Stomach (tissue), 9 donors: ENCODE measurements around the gene AMT. TPM values are rescaled to one million over a fixed set of nuclear protein-coding genes. Genes with fewer than 3 reads are reported as not detected.

Experiments
- DNase-seq, 2 donors: peaks; one replicate each; pipeline versions ENCODE4 v3.0.0 to v3.0.0-alpha.2; 2013 to 2019
- H3K27ac ChIP-seq, 5 donors: fragments of 200-600 bp in 4 of 5; sonication (generic) in 4 of 5; one replicate each; pipeline ENCODE4 v1.5.1; 2013 to 2019; ENCODE audit warnings: mild to moderate bottlenecking in 1 of 5, moderate library complexity in 1 of 5
- H3K27me3 ChIP-seq, 3 donors: fragments of 200-600 bp; sonication (generic); one replicate each; pipeline ENCODE4 v1.5.1; 2017 to 2019; ENCODE audit warnings: mixed run types in 1 of 3
- H3K36me3 ChIP-seq, 4 donors: fragments of 200-600 bp; sonication (generic); 1 replicate in 3 of 4; 2 replicates in 1 of 4; pipeline ENCODE4 v1.5.1; 2016 to 2019
- H3K4me1 ChIP-seq, 4 donors: fragments of 200-600 bp; sonication (generic); one replicate each; pipeline ENCODE4 v1.5.1; 2016 to 2019
- H3K4me3 ChIP-seq, 4 donors: fragments of 200-600 bp; sonication (generic) in 3 of 4; one replicate each; pipeline ENCODE4 v1.5.1; 2016 to 2019; ENCODE audit warnings: mild to moderate bottlenecking in 1 of 4
- H3K9me3 ChIP-seq, 4 donors: fragments of 200-600 bp; sonication (generic); one replicate each; pipeline ENCODE4 v1.5.1; 2016 to 2019
- CTCF ChIP-seq, 7 experiments: fragments of 450-650 bp in 4 of 7; fragments of 200-600 bp in 3 of 7; sonication (generic) in 3 of 7; IDR thresholded peaks; one replicate each; pipeline ENCODE4 v1.5.1; 2016 to 2019; ENCODE audit warnings: antibody characterized with exemption in 7 of 7, control low read depth in 2 of 7, mild to moderate bottlenecking in 1 of 7
- EP300 ChIP-seq: sonication (generic); formaldehyde crosslinking; IDR thresholded peaks from one replicate; pipeline ENCODE4 v1.6.1; 2017; ENCODE audit warnings: antibody characterized with exemption
- POLR2A ChIP-seq, 4 donors: fragments of 450-650 bp; IDR thresholded peaks; one replicate each; pipeline ENCODE4 v1.6.1; 2016; ENCODE audit warnings: antibody characterized with exemption in 4 of 4, control low read depth in 2 of 4, mild to moderate bottlenecking in 1 of 4, moderate library complexity in 1 of 4
- POLR2AphosphoS5 ChIP-seq, 3 donors: sonication (generic); formaldehyde crosslinking; IDR thresholded peaks; one replicate each; pipeline ENCODE4 v1.6.1; 2016; ENCODE audit warnings: antibody characterized with exemption in 3 of 3
- WGBS, 5 donors: extraction: QIAGEN DNeasy Blood & Tissue Kit in 3 of 5; methylation state at CpG; one replicate each; pipeline versions ENCODE4 v1.1.5 to v1.1.7; 2013 to 2018; 5-methylcytosine and 5-hydroxymethylcytosine counted together
- intact Hi-C: fragments of 100-400 bp; cut with DNase I; formaldehyde crosslinking; loops from one replicate; pipeline ENCODE4 v1.15.1; 2023; ENCODE audit warnings: low total_unique reads
- polyA plus RNA-seq, 3 donors: library from polyadenylated mRNA; stranded (reverse); fragments of 200-250 nt; gene quantifications; one replicate each; pipeline ENCODE4 v1.2.3, GENCODE V29; 2013
- total RNA-seq, 5 donors: library from RNA; depleted of rRNA; stranded (reverse); fragments of >200 nt; gene quantifications; one replicate each; pipeline versions ENCODE4 v1.1.0 to v1.2.3, GENCODE V29; 2014 to 2016
- donor health status: healthy with polysubstance abuse.
- donor health status: Bipolar disorder and iron deficiency.
- donor health status: healthy.

AMT gene
- total and polyA plus RNA-seq, 8 donors = 4.5 to 27.8 (median 13.8) TPM

GRCh38 chr3:49434731-49435130 lies 12.5 kb upstream of the AMT start:
- no peak for DNase-seq
- Histone ChIP-seq H3K9me3 (no peaks in the 10 kb centered on the region), H3K4me1 (peaks cover 0 to 6% (median 2%) of the 10 kb centered on the region in 4 donors), H3K27me3 (no peaks in the 10 kb centered on the region), H3K4me3 (no peak overlapping the region), H3K36me3 (no peaks in the 10 kb centered on the region), H3K27ac (no peak overlapping the region)
- 84 to 91% (median 90%) methylated on average over 5 of the region's 5 CpGs for WGBS, 5 donors
- TF ChIP-seq POLR2A (IDR thresholded peaks at IDR 0.05) = no peak
- TF ChIP-seq CTCF (IDR thresholded peaks at IDR 0.05) = no peak
- TF ChIP-seq EP300 = no peak
- TF ChIP-seq POLR2AphosphoS5 (IDR thresholded peaks at IDR 0.05) = no peak
- intact Hi-C loops = no loop called here

GRCh38 chr3:49428752-49429080 lies 6.4 kb upstream of the AMT start:
- no peak for DNase-seq
- peak overlapping the region; percentile 78 to 96 (median 93) for H3K27ac ChIP-seq
- intact Hi-C loops = no loop called here

GRCh38 chr3:49427586-49427985 lies 5.3 kb upstream of the AMT start:
- peaks cover 10 to 30% (median 21%) of the 10 kb centered on the region in 4 donors for H3K4me1 ChIP-seq
- no peak overlapping the region for H3K27ac ChIP-seq
- H3K27me3 ChIP-seq = no peaks in the 10 kb centered on the region
- H3K4me3 ChIP-seq = no peak overlapping the region
- WGBS, 5 donors = 88 to 97% (median 93%) methylated on average over 2 of the region's 2 CpGs
- no peaks in the 10 kb centered on the region for H3K9me3 ChIP-seq
- no peak for DNase-seq
- peaks cover 10 to 29% (median 28%) of the 10 kb centered on the region in 4 donors for H3K36me3 ChIP-seq
- intact Hi-C loops = no loop called here
- TF ChIP-seq CTCF (IDR thresholded peaks at IDR 0.05) (no peak), POLR2A (IDR thresholded peaks at IDR 0.05) (no peak), EP300 (no peak), POLR2AphosphoS5 (IDR thresholded peaks at IDR 0.05) (no peak)

More at GRCh38 chr3:49428752-49429080, 6.4 kb upstream of the AMT start:
- 3 to 7% (median 4%) methylated on average over 9 of the region's 9 CpGs for WGBS, 5 donors
- Histone ChIP-seq H3K27me3 (no peaks in the 10 kb centered on the region), H3K4me3 (peak overlapping the region; percentile 55 to 73 (median 68)), H3K9me3 (no peaks in the 10 kb centered on the region), H3K4me1 (peaks cover 6 to 22% (median 16%) of the 10 kb centered on the region in 4 donors), H3K36me3 (peaks cover 10 to 27% (median 25%) of the 10 kb centered on the region in 4 donors)
- TF ChIP-seq CTCF (IDR thresholded peaks at IDR 0.05) (no peak), POLR2AphosphoS5 (IDR thresholded peaks at IDR 0.05) (no peak), POLR2A (IDR thresholded peaks at IDR 0.05) (no peak), EP300 (no peak)

- intact Hi-C loops = no loop called here
- peaks cover 10 to 35% (median 31%) of the 10 kb centered on the region in 4 donors for H3K36me3 ChIP-seq
- no peak for TF ChIP-seq CTCF (IDR thresholded peaks at IDR 0.05)
- no peak for TF ChIP-seq POLR2AphosphoS5 (IDR thresholded peaks at IDR 0.05)
- TF ChIP-seq EP300 = no peak
- no peak for TF ChIP-seq POLR2A (IDR thresholded peaks at IDR 0.05)
- no peak overlapping the region for H3K4me3 ChIP-seq
- no peaks in the 10 kb centered on the region for H3K9me3 ChIP-seq
- no peaks in the 10 kb centered on the region for H3K27me3 ChIP-seq
- no peak overlapping the region for H3K27ac ChIP-seq
- no peak for DNase-seq
- H3K4me1 ChIP-seq = peaks cover 17 to 49% (median 38%) of the 10 kb centered on the region in 4 donors
- 90 to 96% (median 92%) methylated on average over 6 of the region's 6 CpGs for WGBS, 5 donors
These were observed 2.5 kb upstream of the AMT start for GRCh38 chr3:49424816-49425215.
